Left cardiac atrium (tissue), 4 donors: ENCODE data around the gene STX5. TPM values are rescaled to one million over a fixed set of nuclear protein-coding genes. Genes with fewer than 3 reads are reported as not detected.
"Not testable (repeated sequence)": the region's sequence is repeated elsewhere in the genome, so short reads cannot be mapped to it uniquely, and the experiment has no call there.

ENCODE experiments used
- ATAC-seq, 2 donors: fragments of 200-7000 bp; cut with Tn5 transposase; one replicate each; pipeline ENCODE4 v1.9.1; 2020; ENCODE audit warnings: mild to moderate bottlenecking in 2 of 2, moderate library complexity in 2 of 2
- DNase-seq: peaks from one replicate; pipeline ENCODE4 v3.0.0-alpha.2; 2020
- intact Hi-C, 2 donors: fragments of 100-400 bp; cut with DNase I; formaldehyde crosslinking; loops; one replicate each; pipeline versions ENCODE4 v1.14.1 to v1.15.1; 2022 to 2023
- total RNA-seq, 2 donors: library from RNA; stranded (reverse); fragmentation: NEBNext Ultra II Directional; extraction: Animal tissue kit (Norgen Biotek cat#: 25700); gene quantifications; one replicate each; pipeline ENCODE4 v1.2.1, GENCODE V29; 2021
- donor health status: DM: no; HTN: yes; CAD: no.
- donor health status: DM: no; HTN: yes; CAD: no; lungs with severe emphysema.
- donor health status: DM: yes; HTN: yes; CAD: no.
- donor health status: Dilated cardiomyopathy.

STX5 gene
- total RNA-seq, 2 donors from 2014 or later: 22.1 to 23.2 TPM

GRCh38 chr11:62799486-62799885 lies 32.4 kb downstream of the STX5 start:
- intact Hi-C loops: no loop called here
- DNase-seq (no peak), ATAC-seq (no peak)

GRCh38 chr11:62796281-62796680 lies 35.6 kb downstream of the STX5 start:
- DNase-seq (no peak), ATAC-seq (no peak)
- intact Hi-C loops: no loop called here

- intact Hi-C loops: loop anchor here in 1 of 2 donors (5.0 kb wide), 1 partner anchor 38 kb away; the partner anchor contains the start of genes STX5 and TEX54
Measured at GRCh38 chr11:62794201-62794775, 37.6 kb downstream of the STX5 start.

GRCh38 chr11:62792202-62792575 lies 39.7 kb downstream of the STX5 start:
- intact Hi-C loops: loop anchor here in 1 of 2 donors (5.0 kb wide), 1 partner anchor 40 kb away; the partner anchor contains the start of genes STX5 and TEX54
- DNase-seq (peak; percentile 39), ATAC-seq (peak; percentile 9 to 25)

More at GRCh38 chr11:62794201-62794775, 37.6 kb downstream of the STX5 start:
- DNase-seq: no peak
- no peak for ATAC-seq

DNA sequence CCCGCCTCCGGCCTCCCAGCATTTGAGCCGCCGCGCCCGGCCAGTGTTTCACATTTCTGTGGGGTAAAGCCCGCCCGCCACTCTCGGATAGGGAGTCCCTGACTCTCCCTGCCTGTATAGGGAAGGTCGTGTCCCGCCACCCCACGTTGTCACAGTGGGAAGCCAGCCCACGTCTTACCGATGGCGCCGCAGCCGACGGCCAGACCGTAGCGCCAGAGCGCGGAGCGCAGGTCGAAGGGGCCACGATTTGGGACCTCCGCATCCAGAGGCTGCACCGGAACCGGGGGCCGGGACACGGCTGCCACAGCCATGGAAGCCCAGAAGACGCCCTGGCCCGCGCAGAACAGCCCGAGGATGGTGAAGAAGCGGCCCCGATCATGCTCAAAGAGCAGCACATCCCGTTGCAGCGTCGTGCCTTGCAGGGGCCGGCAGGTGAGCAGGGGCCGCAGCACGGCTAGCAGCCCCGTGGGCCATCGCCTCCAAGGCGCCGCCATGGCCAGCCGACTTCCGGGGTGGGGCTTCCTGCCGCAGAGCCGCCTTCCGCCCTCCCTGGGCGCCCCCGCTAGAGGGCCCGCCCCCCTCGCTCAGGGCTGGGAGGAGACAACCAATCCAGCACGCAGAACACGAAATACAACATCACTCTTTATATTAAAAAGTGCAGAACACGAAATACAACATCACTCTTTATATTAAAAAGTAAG lies 40.2 kb downstream of the STX5 start, which contains the start of gene TMEM223:
TSS of gene TMEM223 (minus strand) at position 506 of the 701 bp plus-strand sequence. CDS start at position 494, 12 bp downstream.
- intact Hi-C loops: loop anchor here in 1 of 2 donors (5.0 kb wide), 1 partner anchor 41 kb away; the partner anchor contains the start of genes STX5 and TEX54
- DNase-seq: peak; percentile 91
- peak; percentile 88 to 90 for ATAC-seq

DNA sequence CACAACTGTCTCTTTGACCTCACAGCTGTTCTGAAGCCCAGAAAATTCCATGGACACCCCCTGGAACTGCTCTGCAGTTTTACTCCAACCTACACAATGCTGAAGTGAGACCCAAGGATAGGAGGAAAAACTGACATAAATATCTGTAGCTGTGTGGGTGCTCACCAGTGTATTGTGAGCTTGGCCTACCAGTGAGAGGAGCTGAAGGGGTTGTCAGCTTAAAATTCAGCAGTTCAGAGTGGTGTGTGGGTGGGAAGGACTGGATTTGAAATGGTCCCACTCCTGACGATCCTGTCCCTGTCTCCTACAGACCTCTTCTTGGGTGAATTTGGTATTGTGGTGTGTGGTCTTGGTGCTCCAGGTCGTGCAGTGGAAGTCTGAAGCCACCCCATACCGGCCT lies 42.3 kb downstream of the STX5 start:
- ATAC-seq (no peak), DNase-seq (no peak)
- intact Hi-C loops: loop anchor here in 1 of 2 donors (5.0 kb wide), 1 partner anchor 73 kb away; no protein-coding TSS in a partner anchor

GRCh38 chr11:62788991-62789390 lies 42.9 kb downstream of the STX5 start:
- ATAC-seq (no peak), DNase-seq (no peak)
- intact Hi-C loops: loop anchor here in 1 of 2 donors (5.0 kb wide), 1 partner anchor 73 kb away; no protein-coding TSS in a partner anchor

DNA sequence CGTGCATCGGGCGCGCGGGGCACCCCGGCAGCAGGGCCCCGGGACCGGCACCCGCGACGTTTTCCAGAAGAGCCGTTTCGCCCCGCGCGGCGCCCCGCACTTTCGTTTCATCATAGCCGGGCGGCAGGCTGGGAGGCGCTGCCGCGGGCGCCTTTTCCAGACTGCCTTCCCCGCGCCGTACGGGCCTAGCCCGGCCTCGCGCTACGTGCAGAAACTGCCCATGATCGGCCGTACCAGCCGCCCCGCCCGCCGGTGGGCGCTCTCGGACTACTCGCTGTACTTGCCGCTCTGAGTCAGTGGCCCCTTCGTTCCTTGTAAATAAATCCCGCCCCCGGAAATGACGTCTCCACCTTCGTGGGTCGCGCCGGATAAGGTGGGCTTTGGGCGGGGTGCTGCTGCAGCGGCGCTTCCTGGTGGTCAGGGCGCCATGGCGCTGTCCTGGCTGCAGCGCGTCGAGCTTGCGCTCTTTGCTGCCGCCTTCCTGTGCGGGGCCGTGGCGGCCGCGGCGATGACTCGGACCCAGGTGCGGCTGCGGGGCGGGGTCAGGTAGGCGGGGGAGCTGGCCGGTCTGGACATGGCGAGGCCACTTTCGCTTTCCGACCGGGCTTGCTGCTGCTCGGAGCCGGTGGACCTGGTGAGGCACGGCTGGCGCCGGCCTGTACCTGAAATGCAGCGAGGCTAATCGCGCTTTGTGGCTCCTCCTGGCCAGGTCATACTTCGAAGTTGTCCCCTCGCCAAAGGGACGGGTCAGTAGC lies 44.7 kb downstream of the STX5 start, which contains the start of gene TMEM179B:
TSS of gene TMEM179B (plus strand) at position 398 of the 755 bp plus-strand sequence. CDS start at position 428, 30 bp downstream.
- ATAC-seq (peak; percentile 90 to 92), DNase-seq (peak; percentile 99)
- intact Hi-C loops: loop anchor here (2.0 to 5.0 kb wide), 2 partner anchors 75 to 76 kb away; no protein-coding TSS in a partner anchor

- DNase-seq (peak; percentile 90), ATAC-seq (peak; percentile 85 to 92)
- intact Hi-C loops: loop anchor here (2.0 to 5.0 kb wide), 2 partner anchors 76 kb away; no protein-coding TSS in a partner anchor
Measured at GRCh38 chr11:62786318-62787004, 45.4 kb downstream of the STX5 start.

DNA sequence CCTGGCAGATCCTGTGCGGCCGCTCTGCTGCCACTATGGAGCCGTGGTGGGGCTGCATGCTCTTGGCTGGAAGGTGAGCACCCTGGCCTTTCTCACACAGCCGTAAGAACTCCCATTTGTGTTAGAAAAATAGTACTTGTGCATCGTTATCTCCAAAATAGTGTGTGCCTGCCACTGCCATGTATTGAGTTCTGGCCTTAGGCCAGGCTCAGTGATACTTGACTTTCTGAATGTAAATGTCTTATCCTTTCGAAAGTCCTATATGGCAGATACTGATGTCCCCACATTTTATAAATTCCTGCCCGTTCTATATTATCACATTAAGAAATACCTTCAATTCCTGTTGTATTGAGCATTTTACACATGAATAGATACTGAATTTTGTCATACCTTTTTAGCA lies 49.1 kb downstream of the STX5 start:
- ATAC-seq (no peak), DNase-seq (no peak)
- intact Hi-C loops: no loop called here

GRCh38 chr11:62778441-62778840 lies 53.4 kb downstream of the STX5 start:
- ATAC-seq (no peak), DNase-seq (no peak)
- intact Hi-C loops: no loop called here

DNA sequence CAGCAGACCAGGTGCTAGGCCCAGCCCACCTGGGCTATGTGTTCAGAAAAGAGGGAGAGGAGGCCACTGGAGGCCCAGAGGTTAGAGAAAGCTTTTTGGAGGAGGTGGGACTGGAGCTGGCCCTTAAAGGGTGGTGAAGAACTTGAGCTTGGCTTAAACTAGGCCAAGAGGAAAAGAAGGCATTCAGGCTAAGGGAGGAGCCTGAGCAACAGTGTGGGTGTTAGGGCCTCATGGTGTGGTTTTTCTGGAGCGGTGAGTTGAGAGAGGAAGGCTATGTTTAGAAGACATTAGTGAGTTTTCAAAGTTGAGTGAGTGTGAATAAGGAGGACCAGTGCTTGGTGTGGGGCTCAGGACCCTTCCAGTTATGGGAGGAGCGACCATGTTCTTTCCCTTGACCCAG lies 54.5 kb downstream of the STX5 start:
- no peak for DNase-seq
- ATAC-seq: no peak
- intact Hi-C loops: no loop called here

DNA sequence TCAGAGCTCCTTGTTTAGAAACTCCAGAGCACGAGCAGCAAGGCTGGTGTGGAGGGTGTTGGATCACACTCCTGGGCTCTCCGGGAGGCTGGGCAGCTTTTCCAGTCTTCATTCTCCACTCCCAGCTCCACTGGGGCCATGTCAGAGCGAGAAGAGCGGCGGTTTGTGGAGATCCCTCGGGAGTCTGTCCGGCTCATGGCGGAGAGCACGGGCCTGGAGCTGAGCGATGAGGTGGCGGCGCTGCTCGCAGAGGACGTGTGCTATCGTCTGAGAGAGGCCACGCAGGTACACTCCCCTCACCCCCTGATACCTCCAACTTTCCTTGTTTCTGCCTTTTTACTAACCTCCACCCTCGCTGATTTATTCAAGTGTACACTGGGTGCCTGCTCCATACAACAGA lies 56.2 kb downstream of the STX5 start:
- intact Hi-C loops: no loop called here
- DNase-seq (no peak), ATAC-seq (no peak)

GRCh38 chr11:62774407-62774806 lies 57.4 kb downstream of the STX5 start:
- ATAC-seq: no peak
- intact Hi-C loops: no loop called here
- DNase-seq: no peak

DNA sequence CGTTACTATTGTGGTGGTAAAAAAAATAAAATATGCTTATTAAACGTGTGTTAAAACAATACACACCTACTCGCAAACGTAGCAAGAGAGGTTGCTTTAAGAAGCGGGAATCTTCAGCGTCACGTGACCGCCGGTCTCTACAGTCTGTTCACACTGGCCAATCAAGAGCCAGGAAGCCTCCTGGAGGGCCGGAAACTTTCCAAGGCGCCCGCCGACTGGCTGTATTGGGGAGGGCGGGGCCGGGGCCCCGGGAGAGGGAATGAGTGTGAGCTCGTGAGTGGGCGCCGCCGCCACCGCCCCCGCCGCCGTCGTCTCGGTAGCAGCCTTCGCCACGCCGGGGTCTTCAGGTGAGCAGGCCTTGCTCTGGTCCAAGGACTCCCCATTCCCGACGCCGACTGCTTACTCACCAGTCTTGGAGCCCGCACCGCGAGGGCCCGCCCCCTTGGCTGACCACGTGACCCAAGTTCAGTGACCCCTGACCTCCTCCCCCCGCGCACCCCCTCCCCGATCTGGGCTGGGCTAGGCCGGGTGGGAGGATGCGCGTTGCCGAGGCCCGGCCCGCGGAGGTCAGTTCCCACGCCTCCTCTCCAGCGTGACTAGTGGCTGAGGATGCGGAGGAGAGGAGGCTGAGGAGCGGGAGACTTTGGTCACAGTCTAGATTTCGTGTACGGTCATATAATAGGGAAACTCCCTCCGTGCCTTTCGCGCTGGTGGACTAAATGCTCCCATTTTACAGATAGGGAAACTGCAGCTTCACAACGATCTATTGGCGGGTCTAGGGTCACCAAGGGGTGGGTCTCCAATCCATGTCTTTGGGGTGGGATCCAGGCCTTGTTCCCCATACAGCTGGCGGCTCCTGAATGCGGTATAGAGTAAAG lies 60.5 kb downstream of the STX5 start, which contains the start of gene TAF6L:
TSS of gene TAF6L (plus strand) at position 253 of the 878 bp plus-strand sequence. CDS start 4,388 bp downstream, outside the sequence.
- peak; percentile 98 to 99 for ATAC-seq
- DNase-seq: peak; percentile 99
- intact Hi-C loops: no loop called here

DNA sequence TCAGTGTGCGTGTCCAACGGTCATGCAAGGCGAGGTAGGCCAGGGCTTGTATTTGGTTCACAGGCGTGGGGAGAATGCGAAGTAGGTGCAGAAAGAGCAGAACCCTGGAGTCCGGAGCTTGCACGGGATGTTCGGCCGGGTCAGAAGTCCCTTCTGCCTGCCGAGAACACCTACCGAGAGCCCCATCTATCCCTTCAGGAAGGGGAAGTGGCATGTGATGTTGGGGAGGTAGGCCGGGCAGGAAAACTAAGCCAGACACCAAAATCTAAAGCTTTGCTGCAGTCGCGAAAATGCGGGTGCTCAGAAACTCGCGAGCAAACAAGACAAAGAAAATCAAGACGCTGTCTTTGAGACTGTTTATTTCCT lies 61.1 kb downstream of the STX5 start:
- peak; percentile 12 to 18 for ATAC-seq
- intact Hi-C loops: no loop called here
- DNase-seq: no peak

DNA sequence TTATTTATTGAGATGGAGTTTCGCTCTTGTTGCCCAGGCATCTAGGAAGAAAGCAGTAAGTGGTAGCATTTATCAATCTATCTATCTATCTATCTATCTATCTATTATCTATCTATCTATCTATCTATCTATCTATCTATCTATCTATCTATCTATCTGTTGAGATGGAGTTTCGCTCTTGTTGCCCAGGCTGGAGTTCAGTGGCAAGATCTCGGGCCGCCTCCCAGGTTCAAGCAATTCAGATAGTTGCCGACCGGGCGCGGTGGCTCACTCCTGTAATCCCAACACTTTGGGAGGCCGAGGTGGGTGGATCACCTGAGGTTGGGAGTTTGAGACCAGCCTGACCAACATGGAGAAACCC lies 71.0 kb downstream of the STX5 start:
- DNase-seq, intact Hi-C loops, ATAC-seq: not testable (repeated sequence)
